Neural cell (in vitro differentiated cells): ENCODE measurements around the gene RAB18.

Experiments used
- CTCF ChIP-seq: fragments of 450-650 bp; IDR thresholded peaks from 2 replicates; pipeline ENCODE4 v1.5.1; 2014; ENCODE audit warnings: antibody characterized with exemption, mild to moderate bottlenecking, moderate library complexity; ENCODE audit not compliant: poor library complexity, severe bottlenecking
- EP300 ChIP-seq: fragments of 450-650 bp; conservative IDR thresholded peaks from 2 replicates; pipeline ENCODE4 v1.6.1; 2014; ENCODE audit warnings: antibody characterized with exemption, mild to moderate bottlenecking, moderate library complexity; ENCODE audit not compliant: poor library complexity, severe bottlenecking
- EZH2 ChIP-seq: fragments of 200-600, 300-800 bp; shearing (Covaris generic), sonication (generic); IDR thresholded peaks from 2 replicates; pipeline ENCODE4 v1.6.1; 2014; ENCODE audit warnings: antibody characterized with exemption, low read length, borderline replicate concordance, mild to moderate bottlenecking; ENCODE audit not compliant: insufficient read depth, poor library complexity, severe bottlenecking
- POLR2AphosphoS5 ChIP-seq: IDR thresholded peaks from 2 replicates; pipeline ENCODE4 v1.6.1; 2012
- RAD21 ChIP-seq: fragments of 450-650 bp; conservative IDR thresholded peaks from 2 replicates; pipeline ENCODE4 v1.6.1; 2014; ENCODE audit warnings: antibody characterized with exemption, mild to moderate bottlenecking, moderate library complexity
- REST ChIP-seq: IDR thresholded peaks from 2 replicates; pipeline ENCODE4 v1.6.1; 2012; ENCODE audit warnings: borderline replicate concordance

- no peak for TF ChIP-seq EP300
- TF ChIP-seq CTCF: no peak
- TF ChIP-seq POLR2AphosphoS5: no peak
- TF ChIP-seq RAD21: no peak
- no peak for TF ChIP-seq EZH2
- no peak for TF ChIP-seq REST
Observed at GRCh38 chr10:27457261-27457945, 46.7 kb upstream of the RAB18 start.
